HAP-1 (cell line): Measurements from ENCODE around the gene FIS1.
A peak's percentile ranks its signal among the peaks of the same experiment; 100 is the strongest.
"Not testable (repeated sequence)": the region's sequence is repeated elsewhere in the genome, so short reads cannot be mapped to it uniquely, and the experiment has no call there.

ENCODE experiments used
- DNase-seq, 2 experiments: peaks; one replicate each; pipeline ENCODE4 v3.0.0-alpha.2; 2016 to 2020; ENCODE audit warnings: low spot score in 2 of 2
- H3K27me3 ChIP-seq: fragments of 250-450 bp; sonication (Bioruptor Pico); 2 replicates; pipeline ENCODE4 v1.5.1; 2020; ENCODE audit warnings: low read depth, mild to moderate bottlenecking, moderate library complexity
- H3K36me3 ChIP-seq: fragments of 250-450 bp; sonication (Bioruptor Pico); replicated peaks from 2 replicates; pipeline ENCODE4 v1.5.1; 2020; ENCODE audit warnings: mild to moderate bottlenecking
- H3K4me1 ChIP-seq: fragments of 250-450 bp; sonication (Bioruptor Pico); 2 replicates; pipeline ENCODE4 v1.5.1; 2020; ENCODE audit warnings: mild to moderate bottlenecking
- H3K4me3 ChIP-seq: fragments of 250-450 bp; sonication (Bioruptor Pico); 2 replicates; pipeline ENCODE4 v1.5.1; 2020; ENCODE audit warnings: mild to moderate bottlenecking, moderate library complexity
- H3K9me3 ChIP-seq: fragments of 250-450 bp; sonication (Bioruptor Pico); 2 replicates; pipeline ENCODE4 v1.5.1; 2020; ENCODE audit warnings: mild to moderate bottlenecking, moderate library complexity
- in situ Hi-C: fragments of 300-500 bp; cut with MboI; formaldehyde crosslinking; loops from 3 replicates; pipeline ENCODE4 v1.14.3; 2020; ENCODE audit warnings: low sequenced_read_pairs, inconsistent platforms, mixed read lengths

The FIS1 gene

DNA sequence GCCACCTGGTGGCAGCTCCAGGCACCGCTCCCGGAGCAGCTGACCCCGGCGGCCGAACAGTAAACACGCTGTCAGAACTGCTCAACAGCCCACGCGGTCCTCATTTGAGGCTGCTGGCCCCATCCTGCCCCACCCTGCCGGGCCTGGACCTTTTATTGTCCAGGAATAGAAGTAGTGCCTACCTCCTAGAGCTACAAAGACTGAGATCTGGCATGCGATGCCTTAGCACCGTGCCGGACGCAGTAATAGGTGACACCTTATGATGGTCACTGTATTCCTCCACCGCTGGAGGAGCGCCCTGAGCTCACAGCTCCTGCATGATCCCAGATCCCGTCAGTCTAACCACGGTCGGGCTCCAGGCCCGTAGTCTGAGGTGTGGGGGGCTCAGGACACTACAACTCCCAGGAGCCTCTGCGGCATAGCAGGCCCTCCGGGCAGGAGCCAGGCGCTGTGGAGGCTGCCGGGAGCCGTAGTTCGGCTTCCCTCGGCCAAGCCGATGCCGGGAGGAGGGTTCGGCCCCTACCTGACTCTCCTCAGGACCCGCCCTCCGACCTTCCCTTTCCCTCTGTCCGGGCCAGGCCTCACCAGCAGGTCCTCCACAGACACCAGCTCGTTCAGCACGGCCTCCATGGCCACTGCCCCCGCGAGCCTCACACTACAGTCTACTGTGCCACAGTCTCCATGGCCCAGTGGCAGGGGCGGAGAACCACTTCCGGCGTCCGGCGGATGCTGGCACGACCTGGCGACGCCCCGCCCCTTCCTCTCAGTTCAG, at the start of gene FIS1:
TSS of gene FIS1 (minus strand) at position 707 of the 772 bp plus-strand sequence. CDS start at position 630, 77 bp downstream.
- Histone ChIP-seq H3K27me3 (no peaks in the 10 kb centered on the region), H3K9me3 (no peaks in the 10 kb centered on the region), H3K4me3 (peak within 1 kb of the TSS; percentile 89), H3K4me1 (peaks cover 14% of the 10 kb centered on the region), H3K36me3 (peaks cover 35% of the 10 kb centered on the region)
- in situ Hi-C loops, result no loop called here
- DNase-seq, result peak; percentile 89 to 97

DNA sequence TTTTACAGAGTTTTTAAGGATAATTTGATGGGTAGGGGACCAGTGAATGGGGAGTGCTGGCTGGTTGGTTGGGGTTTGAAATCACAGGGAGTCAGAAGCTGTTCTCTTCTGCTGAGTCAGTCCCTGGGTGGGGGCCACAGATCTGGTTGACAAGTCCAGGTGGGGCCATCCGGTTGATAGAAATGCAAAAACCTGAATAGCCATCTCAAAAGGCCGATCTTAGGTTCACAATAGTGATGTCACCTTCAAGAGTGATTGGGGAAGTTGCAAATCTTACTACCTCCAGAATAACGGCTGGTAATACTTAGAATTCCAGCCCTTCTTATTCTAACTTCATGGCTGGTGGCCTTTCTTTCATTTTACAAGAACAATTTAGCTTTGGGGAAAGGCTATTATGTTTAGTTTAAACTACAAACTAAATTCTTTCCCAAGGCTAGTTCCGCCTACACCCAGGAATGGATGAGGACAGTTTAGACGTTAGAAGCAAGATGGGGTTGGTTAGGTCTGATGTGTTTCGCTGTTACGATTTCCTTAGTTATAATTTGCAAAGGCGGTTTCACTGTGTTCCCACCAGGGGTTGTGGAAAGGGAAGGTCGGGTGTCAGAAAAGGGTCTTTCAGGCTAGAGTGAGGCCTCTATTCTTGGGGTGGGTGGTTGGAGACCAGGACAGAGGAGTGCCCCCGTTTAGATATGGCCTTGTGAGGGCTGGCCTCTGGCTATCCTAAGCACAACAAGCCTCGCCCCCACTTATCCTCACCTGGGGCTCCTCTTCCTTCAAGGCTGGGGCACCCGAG, 49.4 kb upstream of the FIS1 start:
- Histone ChIP-seq H3K36me3 (no peaks in the 10 kb centered on the region), H3K4me1 (peaks cover 16% of the 10 kb centered on the region), H3K27me3 (no peaks in the 10 kb centered on the region), H3K9me3 (no peaks in the 10 kb centered on the region), H3K4me3 (no peak overlapping the region)
- peak; percentile 46 to 72 for DNase-seq
- in situ Hi-C loops, result loop anchor here (10.0 kb wide), 1 partner anchor 399 kb away; the partner anchor contains the start of gene ACHE

DNA sequence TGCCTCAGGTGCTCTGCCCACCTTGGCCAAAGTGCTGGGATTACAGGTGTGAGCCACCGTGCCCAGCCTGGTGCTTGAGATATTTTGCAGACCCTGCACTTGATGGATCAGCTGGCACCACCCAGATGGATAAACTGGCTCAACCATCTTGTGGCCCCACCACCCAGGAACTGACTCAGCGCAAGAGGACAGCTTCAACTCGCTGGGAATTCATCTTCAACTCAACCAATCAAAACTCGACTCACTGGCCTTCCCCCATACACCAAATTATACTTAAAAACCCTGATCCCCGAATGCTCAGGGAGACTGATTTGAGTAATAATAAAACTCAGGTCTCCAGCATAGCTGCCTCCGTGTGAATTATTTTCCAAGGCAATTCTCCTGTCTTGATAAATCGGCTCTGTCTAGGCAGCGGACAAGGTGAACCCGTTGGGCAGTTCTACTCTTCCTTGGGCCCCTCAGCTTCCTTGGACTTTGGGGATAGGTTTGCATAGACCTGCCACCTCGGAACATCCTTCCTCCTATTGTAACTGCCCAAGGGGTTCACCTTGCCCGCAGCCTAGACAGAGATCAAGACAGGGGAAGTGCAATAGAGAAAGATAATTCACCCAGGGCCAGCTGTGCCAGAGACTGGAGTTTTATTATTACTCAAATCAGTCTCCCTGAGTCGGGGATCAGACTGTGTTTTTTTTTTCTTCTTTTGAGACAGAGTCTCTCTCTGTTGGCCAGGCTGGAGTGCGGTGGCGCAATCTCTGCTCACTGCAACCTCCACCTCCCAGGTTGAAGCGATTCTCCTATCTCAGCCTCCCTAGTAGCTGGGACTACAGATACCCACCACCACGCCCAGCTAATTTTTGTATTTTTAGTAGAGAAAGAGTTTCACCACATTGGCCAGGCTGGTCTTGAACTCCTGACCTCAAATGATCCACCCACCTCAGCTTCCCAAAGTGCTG, 48.5 kb upstream of the FIS1 start:
- not testable (repeated sequence) for H3K36me3 ChIP-seq, H3K27me3 ChIP-seq, DNase-seq, H3K9me3 ChIP-seq, H3K4me3 ChIP-seq
- in situ Hi-C loops, result loop anchor here (10.0 kb wide), 1 partner anchor 399 kb away; the partner anchor contains the start of gene ACHE
- H3K4me1 ChIP-seq, result peaks cover 16% of the 10 kb centered on the region

DNA sequence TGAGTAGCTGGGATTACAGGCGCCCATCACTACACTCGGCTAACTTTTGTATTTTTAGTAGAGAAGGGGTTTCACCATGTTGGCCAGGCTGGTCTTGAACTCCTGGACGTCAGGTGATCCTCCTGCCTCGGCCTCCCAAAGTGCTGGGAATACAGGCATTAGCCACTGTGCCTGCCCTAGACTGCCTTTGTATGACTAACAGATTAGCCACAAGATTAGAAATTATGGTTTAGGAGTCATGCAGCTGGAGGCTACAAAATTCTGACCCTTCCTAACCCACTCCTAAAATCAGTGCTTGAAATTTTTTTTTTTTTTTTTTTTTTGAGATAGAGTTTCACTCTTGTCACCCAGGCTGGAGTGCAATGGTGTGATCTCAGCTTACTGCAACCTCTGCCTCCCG, 47.7 kb upstream of the FIS1 start:
- not testable (repeated sequence) for H3K4me3 ChIP-seq, H3K9me3 ChIP-seq, H3K27me3 ChIP-seq, DNase-seq, H3K36me3 ChIP-seq
- in situ Hi-C loops, result loop anchor here (10.0 kb wide), 1 partner anchor 398 kb away; the partner anchor contains the start of gene ACHE
- H3K4me1 ChIP-seq, result peaks cover 16% of the 10 kb centered on the region

DNA sequence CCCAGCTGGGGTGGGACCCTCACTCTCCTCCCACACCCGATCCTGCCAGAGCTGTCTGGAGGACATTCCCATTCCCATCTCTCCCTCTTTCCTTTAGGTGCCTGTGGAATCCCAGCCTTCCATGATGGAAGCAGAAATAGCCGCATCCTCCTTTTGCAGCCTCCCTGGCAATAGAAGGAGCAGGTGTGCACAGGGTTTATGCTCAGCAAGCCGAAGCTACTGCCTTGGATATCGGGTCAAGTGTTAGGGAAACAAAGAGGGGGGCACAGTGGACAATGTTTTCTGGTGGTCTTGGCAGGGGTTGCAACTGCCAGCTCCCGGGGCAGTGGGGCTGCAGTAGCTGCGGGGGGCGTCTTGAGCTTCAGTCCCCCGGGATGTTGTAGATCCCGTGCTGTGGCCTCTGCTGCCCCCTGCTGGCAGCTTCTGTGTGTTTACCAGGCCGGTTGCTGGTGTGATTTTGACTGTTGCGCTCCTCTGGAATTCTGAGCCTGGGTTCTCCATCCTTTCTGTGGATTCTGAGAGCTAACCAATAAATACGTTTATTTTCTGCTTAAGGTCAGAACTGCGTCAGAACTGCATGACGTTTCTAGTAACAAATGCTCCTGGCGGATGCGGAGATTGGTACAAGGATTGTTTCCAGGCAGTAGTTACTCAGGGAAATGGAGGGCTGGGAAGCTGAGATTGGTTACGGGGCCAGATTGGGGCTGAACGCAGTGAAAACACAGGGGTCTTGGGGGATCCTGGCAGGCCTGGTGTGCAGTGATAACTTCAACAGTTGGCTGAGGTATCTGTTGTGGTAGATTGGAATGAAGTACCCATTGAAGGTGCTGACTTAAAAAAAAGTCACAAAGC, 45.5 kb upstream of the FIS1 start:
- not testable (repeated sequence) for H3K4me3 ChIP-seq, H3K36me3 ChIP-seq, H3K9me3 ChIP-seq, H3K27me3 ChIP-seq
- peaks cover 16% of the 10 kb centered on the region for H3K4me1 ChIP-seq
- in situ Hi-C loops, result loop anchor here (10.0 kb wide), 1 partner anchor 396 kb away; the partner anchor contains the start of gene ACHE
- peak; percentile 19 to 87 for DNase-seq

DNA sequence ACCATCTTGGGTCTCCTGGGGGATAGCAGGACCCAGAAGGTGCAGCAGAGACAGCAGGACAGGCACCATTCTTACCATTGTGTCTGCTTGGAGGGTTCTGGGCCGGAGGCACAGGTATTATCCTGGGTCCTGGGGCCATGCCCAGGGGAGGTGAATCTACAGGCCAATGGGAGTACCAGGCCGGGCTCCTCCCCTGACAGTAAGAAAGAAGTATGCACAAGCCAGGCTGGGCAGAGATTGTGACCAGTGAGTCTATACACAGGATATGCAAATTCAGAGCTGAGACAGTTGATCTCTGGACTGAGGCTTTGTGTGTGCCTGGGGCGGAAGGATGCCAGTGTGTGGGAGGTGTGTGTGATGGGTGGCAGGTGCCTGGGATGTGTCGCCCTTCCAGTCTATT, 44.8 kb upstream of the FIS1 start:
- peaks cover 14% of the 10 kb centered on the region for H3K4me1 ChIP-seq
- not testable (repeated sequence) for H3K4me3 ChIP-seq, H3K27me3 ChIP-seq, DNase-seq, H3K9me3 ChIP-seq, H3K36me3 ChIP-seq
- in situ Hi-C loops, result loop anchor here (10.0 kb wide), 1 partner anchor 395 kb away; the partner anchor contains the start of gene ACHE

DNA sequence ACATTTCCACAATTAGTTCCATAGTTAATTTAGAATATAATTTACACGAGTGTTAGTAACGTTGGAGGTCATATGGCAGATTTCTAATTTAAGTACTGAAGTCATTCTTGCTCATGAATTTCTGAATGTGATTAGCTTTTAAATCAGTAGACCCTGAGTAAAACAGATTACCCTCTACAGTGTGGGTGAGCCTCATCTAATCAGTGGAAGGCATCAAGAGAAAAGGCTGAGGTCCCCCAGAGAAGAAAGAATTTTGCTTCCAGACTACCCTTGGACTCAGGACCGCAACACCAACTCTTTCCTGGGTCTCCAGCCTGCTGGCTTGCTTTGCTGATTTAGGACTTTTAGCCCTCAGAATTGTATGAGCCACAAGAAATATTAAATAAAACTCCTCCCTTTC, 43.6 kb upstream of the FIS1 start:
- Histone ChIP-seq H3K9me3 (no peaks in the 10 kb centered on the region), H3K4me1 (peaks cover 2% of the 10 kb centered on the region; the same call in 1 of the 2 replicates), H3K4me3 (no peak overlapping the region), H3K36me3 (no peaks in the 10 kb centered on the region), H3K27me3 (no peaks in the 10 kb centered on the region)
- DNase-seq, result no peak
- in situ Hi-C loops, result no loop called here

DNA sequence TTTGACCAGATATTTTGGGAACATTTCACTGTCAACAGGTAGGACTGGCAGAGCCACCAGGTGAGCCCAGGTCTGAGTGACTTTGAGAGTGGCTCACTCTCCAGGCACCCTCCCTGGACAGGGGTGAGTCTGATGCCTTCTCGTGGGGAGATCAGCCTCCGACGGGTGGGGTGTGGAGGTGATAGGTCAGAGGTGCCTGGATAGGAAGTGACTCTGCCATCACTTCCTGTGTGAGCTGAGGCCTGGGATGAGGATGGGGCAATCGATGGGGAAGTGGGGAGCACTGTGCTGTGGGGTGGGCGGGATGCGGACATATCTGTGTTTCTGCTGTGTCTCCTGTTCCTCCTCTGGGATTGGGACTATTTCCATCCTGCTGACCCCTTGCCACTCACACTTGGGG, 42.2 kb upstream of the FIS1 start:
- in situ Hi-C loops, result no loop called here
- Histone ChIP-seq H3K4me1 (no peaks in the 10 kb centered on the region), H3K36me3 (no peaks in the 10 kb centered on the region), H3K9me3 (no peaks in the 10 kb centered on the region), H3K27me3 (no peaks in the 10 kb centered on the region), H3K4me3 (no peak overlapping the region)
- no peak for DNase-seq

DNA sequence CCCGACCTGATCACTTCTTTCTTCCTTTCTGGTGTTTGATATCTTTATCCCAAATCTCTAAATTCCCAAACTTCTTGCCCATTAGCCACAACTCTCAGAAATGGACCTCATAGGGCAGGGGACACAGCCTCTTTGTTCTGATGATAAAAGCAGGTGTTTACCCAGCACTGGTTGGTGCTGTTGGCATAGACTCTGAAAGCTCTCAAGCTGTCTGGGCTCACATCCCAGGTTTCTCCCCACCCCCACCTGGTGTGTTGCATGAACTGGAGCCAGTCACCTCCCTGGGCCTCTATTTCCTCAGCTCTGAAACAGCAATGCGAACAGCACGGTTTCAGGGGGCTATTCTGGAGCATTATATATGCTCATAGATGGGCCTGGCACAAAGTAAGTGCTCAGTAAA, 41.0 kb upstream of the FIS1 start:
- H3K4me1 ChIP-seq, H3K9me3 ChIP-seq, DNase-seq, H3K4me3 ChIP-seq, H3K27me3 ChIP-seq, H3K36me3 ChIP-seq, in situ Hi-C loops: not testable (repeated sequence)

DNA sequence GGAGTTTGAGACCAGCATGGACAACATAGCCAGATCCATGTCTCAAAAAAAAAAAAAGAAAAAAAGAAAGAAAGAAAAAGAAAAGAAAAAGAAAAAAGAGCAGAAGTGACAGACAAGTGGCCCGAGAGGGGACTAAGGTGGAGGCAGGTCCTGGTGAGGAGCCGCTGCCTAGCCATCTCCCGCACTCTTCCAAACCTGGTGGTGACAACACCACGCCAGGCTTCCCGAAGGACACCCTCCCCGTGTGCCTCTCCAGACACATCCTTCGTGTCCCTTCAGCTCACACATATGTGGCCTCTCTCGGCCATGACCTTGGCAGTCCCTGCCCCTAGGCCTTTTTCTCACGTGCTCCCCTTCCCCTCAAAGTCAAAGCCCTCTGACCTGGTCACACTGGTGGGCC, 40.3 kb upstream of the FIS1 start:
- in situ Hi-C loops, result no loop called here
- no peak overlapping the region for H3K4me3 ChIP-seq
- no peaks in the 10 kb centered on the region for H3K36me3 ChIP-seq
- no peaks in the 10 kb centered on the region for H3K27me3 ChIP-seq
- no peak for DNase-seq
- H3K4me1 ChIP-seq, result no peaks in the 10 kb centered on the region
- no peaks in the 10 kb centered on the region for H3K9me3 ChIP-seq

DNA sequence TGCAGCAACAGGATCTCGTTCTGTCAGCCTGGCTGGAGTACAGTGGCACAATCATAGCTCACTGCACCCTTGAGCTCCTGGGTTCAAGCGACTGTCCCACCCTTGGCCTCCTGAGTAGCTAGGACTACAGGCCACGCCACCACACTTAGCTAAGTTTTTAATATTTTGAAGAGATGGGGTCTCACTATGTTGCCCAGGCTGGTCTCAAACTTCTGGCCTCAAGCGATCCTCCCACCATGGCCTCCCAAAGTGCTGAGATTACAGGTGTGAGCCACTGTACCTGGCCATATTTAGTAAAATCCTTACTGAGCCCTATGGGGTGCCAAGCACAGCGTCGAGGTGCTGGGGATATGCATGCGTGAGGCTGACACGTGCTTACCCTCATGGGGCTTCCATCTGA, 36.0 kb upstream of the FIS1 start:
- not testable (repeated sequence) for H3K36me3 ChIP-seq, DNase-seq, H3K4me3 ChIP-seq, H3K27me3 ChIP-seq, H3K9me3 ChIP-seq, H3K4me1 ChIP-seq
- in situ Hi-C loops, result loop anchor here (5.0 kb wide), 1 partner anchor 134 kb away; no protein-coding TSS in a partner anchor

DNA sequence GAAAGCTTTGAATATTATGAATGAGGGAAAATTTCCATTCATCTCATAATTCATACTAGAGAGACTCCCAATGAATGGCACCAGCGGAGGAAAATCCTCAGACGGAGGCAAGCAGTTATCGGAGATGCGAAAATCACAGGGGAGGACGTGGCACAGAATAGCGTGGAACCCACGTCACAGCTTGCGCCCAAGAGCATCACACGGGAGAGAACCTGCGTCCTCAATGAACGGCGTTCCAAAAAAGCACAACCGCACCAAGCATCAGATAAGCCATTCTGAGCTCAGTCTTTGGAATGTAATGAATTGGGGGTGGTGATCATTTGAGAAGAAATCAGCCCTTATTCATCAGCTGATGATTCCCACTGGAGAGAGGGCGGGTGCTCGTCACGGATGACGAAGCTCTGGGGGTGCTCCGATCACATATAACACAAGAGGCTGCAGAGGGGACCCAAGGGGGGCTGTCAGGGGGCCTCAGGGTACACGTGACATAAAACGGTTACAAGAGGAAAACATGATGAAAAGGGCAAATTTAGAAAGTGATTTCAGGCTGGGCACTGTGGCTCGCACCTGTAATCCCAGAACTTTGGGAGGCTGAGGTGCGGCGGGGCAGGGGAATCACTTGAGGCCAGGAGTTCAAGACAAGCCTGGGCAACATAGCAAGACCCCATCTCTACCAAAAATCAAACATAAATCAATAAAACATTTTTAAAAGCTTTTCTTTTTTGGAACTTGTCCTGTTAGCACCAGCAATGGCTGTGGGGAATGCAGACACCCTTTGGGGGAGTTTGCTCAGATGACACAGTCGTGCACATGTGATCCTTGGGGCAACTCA, 33.8 kb upstream of the FIS1 start:
- Histone ChIP-seq H3K27me3 (no peaks in the 10 kb centered on the region), H3K9me3 (no peaks in the 10 kb centered on the region), H3K4me1 (peaks cover 4% of the 10 kb centered on the region), H3K4me3 (no peak overlapping the region), H3K36me3 (no peaks in the 10 kb centered on the region)
- in situ Hi-C loops, result no loop called here
- no peak for DNase-seq
